HT1080 (cell line): ENCODE measurements around the gene GALNT2. TPM values are rescaled to one million over a fixed set of nuclear protein-coding genes. Genes with fewer than 3 reads are reported as not detected.

Experiments
- DNase-seq: peaks from one replicate; pipeline ENCODE4 v3.0.0-alpha.2; 2015; ENCODE audit warnings: low read depth
- total RNA-seq: library from RNA; depleted of rRNA; stranded (reverse); fragments of >200 nt; shearing (Covaris generic); gene quantifications from 2 replicates; pipeline ENCODE4 v1.2.3, GENCODE V29; 2014

GALNT2 gene
- total RNA-seq, 1 experiment from 2014 or later, result 67.0 TPM

GRCh38 chr1:230071316-230071715, 4.3 kb downstream of the GALNT2 start:
- DNase-seq, result no peak

- DNase-seq, result no peak
Measured at GRCh38 chr1:230072296-230072695, 5.3 kb downstream of the GALNT2 start.

GRCh38 chr1:230072866-230073265, 5.8 kb downstream of the GALNT2 start:
- DNase-seq, result no peak

DNA sequence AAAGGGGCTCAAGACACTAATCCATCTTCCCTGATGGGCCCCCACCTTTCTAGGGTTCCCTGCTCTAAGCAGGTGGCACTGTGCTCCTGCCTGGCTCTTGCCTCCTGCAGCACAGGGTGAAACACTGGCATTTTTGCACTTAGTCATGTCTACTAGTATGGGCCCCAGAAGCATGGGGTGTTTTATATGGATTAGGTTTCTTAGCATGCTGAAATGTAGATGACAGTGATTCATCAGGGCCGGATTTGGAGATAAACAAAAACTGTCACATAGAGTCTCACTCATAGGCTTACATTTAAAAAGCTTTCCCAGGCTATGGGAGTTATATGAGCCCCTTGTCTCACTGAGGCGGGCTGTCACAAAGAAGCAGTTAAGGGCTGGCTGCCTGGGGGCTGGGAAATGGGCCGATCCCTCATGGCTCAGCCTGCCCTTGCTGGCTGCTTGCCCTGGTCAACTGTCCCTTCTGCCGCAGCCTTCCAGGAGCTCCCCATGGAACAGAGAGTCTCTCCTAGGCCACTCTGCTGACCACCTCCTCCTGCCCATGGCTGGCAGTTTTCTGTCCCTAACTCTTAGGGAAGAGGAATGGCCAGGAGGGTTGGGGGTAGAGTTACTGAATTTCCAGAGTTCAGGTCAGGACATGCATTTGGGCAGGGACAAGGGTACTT, 6.5 kb downstream of the GALNT2 start:
- peak; percentile 92 for DNase-seq

GRCh38 chr1:230074270-230074669, 7.2 kb downstream of the GALNT2 start:
- DNase-seq, result no peak

GRCh38 chr1:230074762-230075161, 7.7 kb downstream of the GALNT2 start:
- no peak for DNase-seq

- no peak for DNase-seq
Measured at GRCh38 chr1:230076121-230076520, 9.1 kb downstream of the GALNT2 start.

DNA sequence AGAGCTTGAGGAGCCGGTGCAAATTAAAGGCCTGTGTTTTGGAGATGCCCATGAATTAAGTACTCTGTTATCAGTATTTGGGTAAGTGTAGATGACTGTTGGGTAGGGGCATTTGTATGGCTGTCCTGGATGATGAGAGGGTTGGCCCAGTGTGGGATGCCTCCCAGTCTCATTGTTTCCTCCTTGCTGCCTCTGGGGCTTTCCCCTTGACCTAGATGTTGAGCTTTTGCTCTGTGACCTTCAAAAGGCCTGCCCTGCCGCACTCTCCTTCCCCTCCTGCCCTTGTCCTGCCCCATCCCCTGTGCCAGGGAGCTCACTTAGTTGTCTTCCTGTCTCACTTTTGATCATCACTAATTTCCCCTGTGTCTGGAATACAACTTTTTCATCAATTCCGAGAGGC, 10.0 kb downstream of the GALNT2 start:
- no peak for DNase-seq

DNA sequence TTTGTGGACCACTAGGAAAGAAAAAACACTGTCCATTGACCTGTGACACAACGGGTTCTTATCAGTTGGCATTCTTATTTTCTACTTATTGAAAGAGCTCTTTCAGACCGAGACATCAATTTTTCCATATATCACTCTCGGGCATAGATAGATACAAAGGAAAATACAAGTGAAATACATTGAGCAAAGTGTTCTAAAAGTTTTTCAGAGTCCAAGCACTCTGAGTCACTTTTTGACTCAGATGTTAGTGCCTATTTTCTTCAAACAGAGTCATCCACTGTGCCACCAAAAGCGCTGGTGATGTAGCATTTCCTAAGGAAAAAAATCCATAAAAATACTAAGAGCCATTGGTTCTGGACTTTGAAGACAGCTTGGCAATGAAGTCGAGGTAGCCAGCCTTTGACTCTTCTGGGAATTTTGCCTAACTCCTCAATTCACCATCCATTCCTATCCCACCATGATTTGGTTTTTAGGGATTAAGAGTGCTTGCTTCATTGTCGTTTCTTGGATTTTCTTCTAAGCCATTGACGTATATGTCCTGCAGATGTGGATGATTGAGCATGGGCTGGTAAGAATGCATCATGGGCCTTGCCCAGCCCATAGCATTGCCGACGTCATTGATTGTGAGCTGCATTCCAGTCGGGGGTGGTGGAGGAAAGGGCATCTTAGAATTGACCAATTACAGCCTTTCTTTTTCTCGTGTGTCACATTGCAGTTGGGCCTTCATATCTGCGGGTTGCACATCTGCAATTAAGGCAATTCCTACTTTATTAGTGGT, 10.6 kb downstream of the GALNT2 start:
- DNase-seq, result no peak

DNA sequence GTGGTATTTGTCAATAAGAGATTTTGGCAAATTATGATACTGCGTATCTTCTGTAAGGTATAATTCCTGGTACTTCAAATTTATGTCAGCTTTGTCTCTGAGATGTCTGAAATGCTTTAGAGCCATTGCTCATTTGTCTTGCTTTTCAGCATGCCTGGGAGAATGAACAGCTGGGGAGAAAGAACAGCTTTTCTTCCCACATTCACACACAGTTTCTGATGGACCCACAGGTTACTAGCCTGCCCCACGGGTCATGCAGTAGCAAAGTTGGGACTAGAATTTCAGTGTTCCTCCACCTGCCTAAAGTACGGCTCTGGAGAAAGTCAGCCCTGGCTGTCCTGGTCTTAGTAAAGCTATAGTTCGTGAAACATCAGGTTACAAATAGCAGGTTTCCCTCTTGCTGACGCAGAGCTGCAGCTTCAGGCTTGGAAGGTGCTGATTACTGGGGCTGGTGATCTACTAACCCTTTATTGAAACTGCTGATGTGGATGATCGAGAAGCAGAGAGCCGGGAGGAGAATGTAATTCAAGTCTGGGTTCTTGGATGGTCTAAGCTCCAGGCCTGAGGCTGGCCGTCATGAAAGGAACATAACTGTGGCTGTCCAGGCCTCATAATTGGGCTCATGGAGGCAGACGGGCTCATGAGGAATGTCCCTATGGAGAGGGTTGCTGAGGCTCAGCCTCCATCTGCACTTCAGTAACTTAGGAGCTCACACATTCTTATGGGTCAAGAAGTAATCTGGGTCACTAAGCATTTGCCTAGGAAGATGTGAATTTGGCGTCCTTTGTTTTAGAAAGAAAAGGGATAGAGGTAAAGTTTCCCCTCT, 12.4 kb downstream of the GALNT2 start:
- DNase-seq, result no peak

DNA sequence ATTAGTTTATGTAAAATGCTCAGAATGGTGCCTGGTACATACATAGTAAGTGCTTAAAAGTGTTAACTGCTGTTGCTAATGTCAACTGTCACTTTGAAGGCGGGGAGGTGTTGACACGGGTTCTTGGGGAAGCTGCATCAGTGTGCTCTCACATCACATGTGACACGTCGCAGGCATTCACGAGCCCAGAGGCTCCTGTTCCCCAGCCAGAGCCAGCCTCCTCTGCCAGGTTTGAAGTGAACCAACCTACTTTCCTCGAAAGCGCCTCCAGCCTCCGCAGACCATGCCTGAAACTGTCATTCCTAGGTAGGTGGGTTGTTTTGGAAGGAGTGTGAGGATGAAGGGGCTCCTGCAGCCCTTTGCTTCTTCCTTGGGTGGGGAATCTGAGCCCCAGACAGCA, 13.8 kb downstream of the GALNT2 start:
- no peak for DNase-seq

DNA sequence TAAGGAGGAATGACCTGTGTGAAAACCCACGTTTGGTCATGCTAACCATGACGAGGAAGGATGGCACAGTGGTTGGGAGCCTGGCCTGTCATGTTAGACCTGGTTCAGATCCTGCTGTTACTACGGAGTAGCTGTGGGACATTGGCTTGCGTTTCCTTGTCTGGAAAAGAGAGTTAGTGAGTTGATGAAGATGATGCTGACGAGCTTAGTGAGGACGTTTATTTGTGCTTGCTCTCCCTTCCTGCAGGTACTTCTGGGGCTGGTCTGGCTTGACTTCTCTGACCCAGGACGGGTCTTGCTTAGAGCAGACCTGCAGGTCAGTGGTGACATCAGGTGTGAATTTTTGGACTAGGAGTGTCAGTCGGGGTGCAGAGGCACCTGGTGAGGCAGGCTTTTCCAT, 14.7 kb downstream of the GALNT2 start:
- no peak for DNase-seq

DNA sequence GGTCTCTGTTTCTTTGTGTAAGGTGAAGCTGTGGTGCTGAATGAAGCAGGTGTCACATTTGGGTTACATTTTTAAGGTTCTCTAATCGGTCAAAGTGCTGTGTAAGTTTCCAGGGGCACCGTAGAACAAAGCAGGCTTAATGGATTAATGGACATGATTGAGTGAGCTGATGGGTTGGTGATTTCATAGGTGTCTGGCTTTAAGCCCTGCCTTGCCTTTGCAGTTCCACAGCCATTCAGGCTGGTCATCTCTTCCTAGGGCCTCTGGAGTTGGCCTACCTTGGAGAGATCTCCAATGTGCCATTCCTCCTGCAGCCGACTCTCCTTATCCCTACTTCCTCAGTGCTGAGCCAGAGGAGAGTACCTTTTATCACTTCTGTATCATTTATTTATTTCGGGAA, 15.2 kb downstream of the GALNT2 start:
- no peak for DNase-seq

DNA sequence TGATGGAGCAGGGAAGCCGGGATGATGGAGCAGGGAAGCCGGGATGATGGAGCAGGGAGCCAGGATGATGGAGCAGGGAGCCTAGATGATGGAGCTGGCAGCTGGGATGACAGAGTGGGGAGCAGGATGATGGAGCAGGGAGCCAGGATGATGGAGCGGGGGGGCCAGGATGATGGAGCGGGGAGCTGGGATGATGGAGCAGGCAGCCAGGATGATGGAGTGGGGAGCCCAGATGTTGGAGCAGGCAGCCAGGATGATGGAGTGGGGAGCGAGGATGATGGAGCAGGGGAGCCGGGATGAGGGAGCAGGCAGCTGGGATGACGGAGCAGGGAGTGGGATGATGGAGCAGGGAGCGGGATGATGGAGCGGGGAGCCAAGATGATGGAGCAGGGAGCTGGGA, 16.0 kb downstream of the GALNT2 start:
- no peak for DNase-seq

DNA sequence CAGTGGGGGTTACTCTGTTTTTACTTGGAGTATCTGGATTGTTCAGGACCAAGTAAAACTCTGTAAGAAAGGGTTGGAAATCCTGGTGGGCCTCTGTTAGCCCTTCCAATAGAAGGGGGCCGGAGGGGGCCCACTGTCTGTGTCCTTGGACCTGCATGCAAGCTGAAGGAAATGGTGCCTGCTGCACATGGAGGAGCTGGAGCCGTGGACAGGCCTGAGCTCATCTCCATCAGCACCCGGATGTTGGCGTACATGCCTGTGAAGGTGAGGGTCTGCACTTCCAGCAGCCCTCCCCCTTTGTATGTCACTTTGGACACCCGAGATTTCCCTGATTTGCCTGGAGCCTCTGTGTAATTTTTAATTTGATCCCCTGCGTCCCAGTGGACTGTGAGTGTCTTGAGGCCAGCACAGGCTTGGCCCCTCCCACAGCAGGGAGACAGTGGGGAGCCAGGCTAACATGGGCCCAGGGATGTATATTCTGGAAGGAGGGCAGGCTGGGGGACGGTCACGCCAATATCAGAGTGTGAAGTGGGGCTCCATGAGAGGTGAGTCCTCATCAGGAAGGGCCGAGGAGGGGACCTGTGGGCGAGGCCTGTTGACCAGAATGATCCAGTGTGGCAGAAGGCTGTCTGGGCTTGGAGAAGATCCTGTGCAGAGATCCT, 16.8 kb downstream of the GALNT2 start:
- no peak for DNase-seq

DNA sequence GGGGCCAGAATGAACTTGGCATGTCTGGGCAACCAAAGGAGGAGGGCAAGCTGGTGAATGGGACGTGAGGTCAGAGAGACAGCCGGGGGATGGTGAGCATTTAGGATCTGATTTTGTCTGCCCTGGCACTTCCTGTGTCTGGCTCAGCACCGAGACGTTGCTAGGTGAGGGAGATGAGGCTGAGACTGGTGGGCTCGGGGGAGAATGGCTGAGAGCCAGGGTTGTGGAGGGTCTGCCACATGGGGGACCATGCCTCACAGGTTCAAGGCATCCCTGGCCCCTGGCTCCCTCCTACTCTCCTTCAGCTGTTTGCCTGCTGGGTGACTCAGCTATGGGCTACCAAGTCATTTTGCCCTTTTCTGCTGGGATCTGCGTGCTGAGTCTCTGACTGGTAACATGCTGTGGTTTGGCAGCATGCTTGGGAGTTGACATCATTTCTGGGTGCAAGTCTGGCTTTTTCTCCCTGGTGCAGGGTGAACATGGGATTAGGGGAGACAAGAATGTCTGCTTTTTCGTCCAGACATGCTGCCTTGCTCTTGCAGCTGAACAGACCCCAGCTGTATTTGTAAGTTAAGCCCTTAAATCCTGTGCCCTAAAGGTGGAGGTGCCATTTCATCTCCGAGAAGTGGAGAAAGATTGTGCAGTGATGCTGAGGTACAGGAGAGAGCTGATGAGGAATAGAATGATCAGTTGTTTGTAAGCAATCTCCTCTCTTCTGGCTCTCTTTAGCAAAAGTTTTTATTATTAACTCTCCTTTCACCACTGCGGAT, 17.6 kb downstream of the GALNT2 start:
- DNase-seq, result peak; percentile 97

DNA sequence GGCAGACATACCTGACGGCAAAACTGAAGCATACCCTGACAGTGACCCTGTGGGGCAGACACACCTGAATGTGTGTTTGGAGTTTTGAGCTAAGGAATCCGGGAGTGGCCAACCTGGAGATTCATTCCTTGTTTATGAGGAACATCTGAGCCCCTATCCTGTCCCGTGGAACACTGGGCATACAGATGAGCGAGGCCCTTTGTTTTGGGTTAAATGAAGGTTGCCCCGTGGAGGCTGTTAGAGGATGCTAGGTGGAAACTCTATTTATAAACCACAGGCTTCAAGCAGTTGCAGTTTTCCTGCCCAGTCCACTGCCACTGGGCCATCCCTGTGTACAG, 18.1 kb downstream of the GALNT2 start:
- DNase-seq, result no peak

DNA sequence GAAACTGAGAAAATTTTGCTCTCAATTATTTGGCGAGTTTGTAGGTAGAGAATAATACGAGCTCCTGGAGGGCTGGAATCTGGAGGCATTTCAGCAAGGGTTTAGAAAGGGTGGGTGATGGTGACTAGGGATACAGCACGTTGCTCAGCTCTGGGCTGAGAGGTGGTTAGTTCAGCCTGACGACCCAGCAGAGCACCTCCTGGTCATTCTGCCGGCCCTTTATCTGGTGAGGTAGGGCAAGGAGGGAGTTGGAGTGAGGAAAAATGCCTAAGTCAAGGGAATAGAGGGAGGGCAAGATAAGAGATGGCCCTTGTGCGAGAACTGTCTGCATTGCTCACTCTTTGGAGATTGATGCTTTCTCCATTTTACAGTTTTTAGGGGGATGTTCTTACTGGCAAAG, 19.1 kb downstream of the GALNT2 start:
- no peak for DNase-seq

DNA sequence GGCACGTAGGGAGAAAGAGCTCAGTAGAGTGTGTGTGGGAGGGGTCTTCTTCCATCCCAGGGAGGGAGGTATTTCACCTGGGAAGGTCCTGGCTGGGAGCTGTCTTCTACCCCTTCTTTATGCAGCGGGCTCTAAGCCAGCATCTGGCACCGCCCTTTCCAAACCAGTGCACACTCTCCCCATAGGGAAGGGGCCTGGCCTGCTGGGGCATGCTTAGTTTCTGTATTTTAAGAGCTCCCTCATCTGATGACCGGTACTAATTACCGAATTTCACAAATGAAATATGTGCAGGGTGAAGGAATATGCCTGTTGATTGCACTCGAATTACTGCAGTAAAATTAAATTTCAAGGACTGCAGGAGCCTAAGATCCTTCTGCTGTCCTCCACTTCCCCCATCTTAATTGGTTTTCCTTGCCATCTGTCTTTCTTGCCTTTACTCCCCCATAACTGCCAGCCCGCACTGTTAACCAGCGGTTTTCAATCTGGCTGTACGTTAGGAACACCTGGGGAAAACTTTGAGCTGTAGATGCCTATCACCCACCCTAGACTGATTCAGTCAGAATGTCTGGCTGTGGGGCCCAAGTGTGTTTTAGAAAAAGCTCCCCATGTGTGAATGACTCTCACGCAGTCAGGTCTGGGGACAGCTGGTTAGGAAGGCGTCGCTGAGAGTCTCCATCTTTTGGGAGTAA, 20.1 kb downstream of the GALNT2 start:
- no peak for DNase-seq

DNA sequence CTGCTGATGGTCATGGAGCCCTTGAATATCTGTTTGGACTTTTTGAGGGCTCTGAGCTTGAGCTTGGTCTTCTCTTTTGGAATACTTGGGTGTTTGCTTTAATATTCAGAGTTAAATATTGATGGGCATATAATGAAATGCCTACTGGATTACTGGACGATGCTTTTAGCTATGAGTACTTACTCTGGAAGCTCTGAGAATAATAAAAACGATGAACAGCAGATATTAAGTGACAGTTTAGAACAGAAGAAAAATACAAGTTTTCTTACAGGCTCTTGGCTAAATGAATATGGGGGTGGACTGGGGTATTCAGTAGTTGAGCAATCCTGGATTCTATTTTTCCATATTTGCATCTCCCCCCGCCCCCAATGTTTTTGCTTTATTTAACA, 20.7 kb downstream of the GALNT2 start:
- no peak for DNase-seq
